Ovary (tissue), 10 donors: Measurements from ENCODE around the gene CATSPER2. TPM values are rescaled to one million over a fixed set of nuclear protein-coding genes. Genes with fewer than 3 reads are reported as not detected.
"Not testable (repeated sequence)": the region's sequence is repeated elsewhere in the genome, so short reads cannot be mapped to it uniquely, and the experiment has no call there.

Experiments used
- DNase-seq, 5 donors: peaks; one replicate each; pipeline ENCODE4 v3.0.0-alpha.2; 2019 to 2020
- H3K27ac ChIP-seq, 2 donors: fragments of 200-600 bp; one replicate each; pipeline versions ENCODE4 v1.5.1 to v1.8.0; 2019 to 2022
- H3K27me3 ChIP-seq: fragments of 200-600 bp; one replicate; pipeline ENCODE4 v1.8.0; 2022
- H3K36me3 ChIP-seq: fragments of 200-600 bp; sonication (generic); one replicate; pipeline ENCODE4 v1.5.1; 2019
- H3K4me1 ChIP-seq: one replicate; pipeline ENCODE4 v1.8.1; 2013; ENCODE audit warnings: mild to moderate bottlenecking, moderate library complexity; ENCODE audit not compliant: insufficient read depth
- H3K4me3 ChIP-seq: fragments of 200-600 bp; sonication (generic); one replicate; pipeline ENCODE4 v1.5.1; 2017
- H3K9me3 ChIP-seq, 2 donors: fragments of 200-600 bp in 1 of 2; sonication (generic) in 1 of 2; one replicate each; pipeline versions ENCODE4 v1.5.1 to v1.8.1; 2013 to 2019; ENCODE audit warnings: mild to moderate bottlenecking in 1 of 2, moderate library complexity in 1 of 2
- CTCF ChIP-seq, 3 donors: fragments of 450-650 bp in 2 of 3; fragments of 200-600 bp in 1 of 3; IDR thresholded peaks; one replicate each; pipeline versions ENCODE4 v1.5.1 to v1.8.0; 2016 to 2022; ENCODE audit warnings: antibody characterized with exemption in 3 of 3, mild to moderate bottlenecking in 1 of 3
- EP300 ChIP-seq: sonication (generic); formaldehyde crosslinking; IDR thresholded peaks from one replicate; pipeline ENCODE4 v1.6.1; 2017; ENCODE audit warnings: antibody characterized with exemption
- POLR2A ChIP-seq: fragments of 450-650 bp; IDR thresholded peaks from one replicate; pipeline ENCODE4 v1.6.1; 2017; ENCODE audit warnings: antibody characterized with exemption, mild to moderate bottlenecking, moderate library complexity
- WGBS, 3 donors: extraction: QIAGEN DNeasy Blood & Tissue Kit in 1 of 3; methylation state at CpG; one replicate each; pipeline versions ENCODE4 v1.1.5 to v1.1.7; 2013 to 2017; 5-methylcytosine and 5-hydroxymethylcytosine counted together
- intact Hi-C, 4 donors: fragments of 100-400 bp; cut with DNase I; formaldehyde crosslinking; loops; one replicate each; pipeline versions ENCODE4 v1.11.0 to v1.15.1; 2022 to 2023
- long read RNA-seq, 3 donors: library from polyadenylated mRNA in 2 of 3; unstranded in 2 of 3; transcript quantifications; one replicate each; pipeline ENCODE4 v2.0.0 and lab custom pipeline, GENCODE V29; 2021 to 2026
- polyA plus RNA-seq, 2 donors: library from polyadenylated mRNA; stranded (reverse); fragments of 200-250 nt in 1 of 2; fragments of 350-450 nt in 1 of 2; fragmentation: Illumina TruSeq in 1 of 2; extraction: RNeasy Lipid Tissue Mini Kit (QIAGEN cat#74804) in 1 of 2; gene quantifications; one replicate each; pipeline ENCODE4 v1.2.3, GENCODE V29; 2013 to 2014
- total RNA-seq, 7 donors: library from RNA; depleted of rRNA in 2 of 7; stranded (reverse); fragments of >200 nt in 2 of 7; fragmentation: NEBNext Ultra II Directional in 3 of 7; extraction: Animal tissue kit (Norgen Biotek cat#: 25700) in 3 of 7; gene quantifications; one replicate each; pipeline versions ENCODE4 v1.1.0 to v1.2.4, GENCODE V29; 2016 to 2023
- donor health status: DM: no; HTN: no; CAD: no; lungs with moderate emphysema.
- donor health status: DM: no; HTN: no; CAD: no.
- donor health status: Bipolar disorder and iron deficiency.
- donor health status: DM: yes; HTN: yes; CAD: no.
- donor health status: DM: no; HTN: no; CAD: no.
- donor health status: DM: yes; HTN: yes; CAD: no.

The CATSPER2 gene
- total RNA-seq (10 to 100 TPM in 1 of 7 donors, 1 to 10 TPM in 6; 3.8 to 10.2 (median 6.3) TPM), polyA plus RNA-seq (1 to 10 TPM; 2.3 to 2.5 TPM)
- long read RNA-seq, donor 1 = 0 reads
- long read RNA-seq, donor 2 = 0 reads
- long read RNA-seq, donor 3, partial matches to known transcripts = 0 of 1 reads
- long read RNA-seq, donor 3, other reads (novel, unspliced or antisense) = 1 of 1 reads

GRCh38 chr15:43648649-43649429, at the start of gene CATSPER2:
Gene CATSPER2 (minus strand): TSS chr15:43648844. CDS start chr15:43648061, 783 bp downstream.
- intact Hi-C loops = no loop called here
- Histone ChIP-seq H3K4me3 (no peak within 1 kb of the TSS), H3K27ac (no peak within 1 kb of the TSS), H3K9me3 (no peaks in the 10 kb centered on the region), H3K27me3 (no peaks in the 10 kb centered on the region), H3K36me3 (no peaks in the 10 kb centered on the region), H3K4me1 (no peaks in the 10 kb centered on the region)
- DNase-seq = peak in 1 of 5 donors; percentile 19
- 82 to 87% (median 85%) methylated on average over 73 to 85 of the region's 85 CpGs for WGBS, 3 donors
- TF ChIP-seq POLR2A = no peak
- no peak for TF ChIP-seq CTCF (IDR thresholded peaks at IDR 0.05)
- TF ChIP-seq EP300 = no peak

GRCh38 chr15:43693148-43694022, 44.7 kb upstream of the CATSPER2 start, which contains the start of gene CKMT1A:
Gene CKMT1A (plus strand): TSS chr15:43693859. CDS start chr15:43694051, 192 bp downstream.
- H3K4me1 ChIP-seq, intact Hi-C loops, H3K27me3 ChIP-seq, H3K27ac ChIP-seq, H3K4me3 ChIP-seq, DNase-seq, H3K36me3 ChIP-seq, H3K9me3 ChIP-seq: not testable (repeated sequence)
- no CpG with 5 or more reads among the region's 43 CpGs for WGBS, 3 donors

- H3K4me1 ChIP-seq, DNase-seq, intact Hi-C loops, H3K27ac ChIP-seq, H3K27me3 ChIP-seq, H3K4me3 ChIP-seq, H3K9me3 ChIP-seq, H3K36me3 ChIP-seq: not testable (repeated sequence)
- 33% methylated on average over 1 to 3 of the region's 7 CpGs; no CpG with 5 or more reads in 1 of the 3 donors for WGBS, 3 donors
These were observed 44.0 kb upstream of the CATSPER2 start for GRCh38 chr15:43692679-43693078.

GRCh38 chr15:43689604-43690301, 41.1 kb upstream of the CATSPER2 start:
- H3K4me1 ChIP-seq, H3K9me3 ChIP-seq, H3K4me3 ChIP-seq, H3K36me3 ChIP-seq, DNase-seq, H3K27ac ChIP-seq, intact Hi-C loops, H3K27me3 ChIP-seq: not testable (repeated sequence)
- WGBS, 3 donors = no CpG with 5 or more reads among the region's 54 CpGs

GRCh38 chr15:43674175-43674574, 25.5 kb upstream of the CATSPER2 start:
- no CpG with 5 or more reads among the region's 1 CpG for WGBS, 3 donors
- H3K27me3 ChIP-seq, H3K36me3 ChIP-seq, H3K4me1 ChIP-seq, DNase-seq, H3K27ac ChIP-seq, H3K9me3 ChIP-seq, intact Hi-C loops, H3K4me3 ChIP-seq: not testable (repeated sequence)

GRCh38 chr15:43666177-43666576, 17.5 kb upstream of the CATSPER2 start:
- H3K27ac ChIP-seq, DNase-seq, H3K4me3 ChIP-seq, H3K4me1 ChIP-seq, H3K36me3 ChIP-seq, intact Hi-C loops, H3K9me3 ChIP-seq, H3K27me3 ChIP-seq: not testable (repeated sequence)
- no CpG with 5 or more reads among the region's 1 CpG for WGBS, 3 donors

- DNase-seq, H3K27ac ChIP-seq, H3K4me3 ChIP-seq, intact Hi-C loops, H3K9me3 ChIP-seq, H3K36me3 ChIP-seq, H3K4me1 ChIP-seq, H3K27me3 ChIP-seq: not testable (repeated sequence)
- no CpG with 5 or more reads among the region's 8 CpGs for WGBS, 3 donors
These were observed 14.7 kb upstream of the CATSPER2 start for GRCh38 chr15:43663333-43663732.

- WGBS, 3 donors = 100% methylated on average over 1 of the region's 2 CpGs; no CpG with 5 or more reads in 2 of the 3 donors
- intact Hi-C loops, H3K4me3 ChIP-seq, H3K9me3 ChIP-seq, H3K27me3 ChIP-seq, DNase-seq, H3K4me1 ChIP-seq, H3K36me3 ChIP-seq, H3K27ac ChIP-seq: not testable (repeated sequence)
These were observed 13.6 kb upstream of the CATSPER2 start for GRCh38 chr15:43662293-43662692.

- WGBS, 3 donors = 90 to 98% methylated on average over 2 to 7 of the region's 10 CpGs; no CpG with 5 or more reads in 1 of the 3 donors
- H3K9me3 ChIP-seq, H3K36me3 ChIP-seq, H3K27ac ChIP-seq, H3K4me3 ChIP-seq, DNase-seq, intact Hi-C loops, H3K4me1 ChIP-seq, H3K27me3 ChIP-seq: not testable (repeated sequence)
These were observed 11.1 kb upstream of the CATSPER2 start for GRCh38 chr15:43659727-43660126.
